Measurements from ENCODE around the gene FOCAD.

FOCAD gene

GRCh38 chr9:20684875-20685696 is 1.0 kb downstream of the FOCAD start:
- no peak for DNase-seq

GRCh38 chr9:20685769-20686168 is 1.7 kb downstream of the FOCAD start:
- DNase-seq = no peak

- DNase-seq = no peak
Observed at GRCh38 chr9:20689833-20690232, 5.8 kb downstream of the FOCAD start.

- DNase-seq = no peak
Observed at GRCh38 chr9:20692554-20692953, 8.5 kb downstream of the FOCAD start.

- no peak for DNase-seq
Observed at GRCh38 chr9:20693068-20693467, 9.0 kb downstream of the FOCAD start.

GRCh38 chr9:20694248-20694647 is 10.2 kb downstream of the FOCAD start:
- DNase-seq = no peak

- DNase-seq = no peak
Observed at GRCh38 chr9:20697021-20697719, 13.1 kb downstream of the FOCAD start.

- no peak for DNase-seq
Observed at GRCh38 chr9:20698782-20699181, 14.7 kb downstream of the FOCAD start.

- no peak for DNase-seq
Observed at GRCh38 chr9:20701060-20701459, 17.0 kb downstream of the FOCAD start.

- DNase-seq = no peak
Observed at GRCh38 chr9:20702570-20702969, 18.5 kb downstream of the FOCAD start.

GRCh38 chr9:20703146-20703545 is 19.1 kb downstream of the FOCAD start:
- DNase-seq = no peak

GRCh38 chr9:20707708-20708107 is 23.6 kb downstream of the FOCAD start:
- no peak for DNase-seq

- no peak for DNase-seq
Observed at GRCh38 chr9:20713172-20713571, 29.1 kb downstream of the FOCAD start.

- no peak for DNase-seq
Observed at GRCh38 chr9:20714442-20715415, 30.7 kb downstream of the FOCAD start.

GRCh38 chr9:20722221-20722620 is 38.2 kb downstream of the FOCAD start:
- DNase-seq = no peak

GRCh38 chr9:20725675-20726074 is 41.6 kb downstream of the FOCAD start:
- no peak for DNase-seq

- DNase-seq = no peak
Observed at GRCh38 chr9:20726144-20726543, 42.1 kb downstream of the FOCAD start.

- no peak for DNase-seq
Observed at GRCh38 chr9:20728493-20729220, 44.6 kb downstream of the FOCAD start.

GRCh38 chr9:20729523-20729922 is 45.5 kb downstream of the FOCAD start:
- DNase-seq = no peak

GRCh38 chr9:20732118-20732517 is 48.1 kb downstream of the FOCAD start:
- no peak for DNase-seq

- no peak for DNase-seq
Observed at GRCh38 chr9:20734275-20734674, 50.2 kb downstream of the FOCAD start.

GRCh38 chr9:20740304-20740703 is 56.2 kb downstream of the FOCAD start:
- no peak for DNase-seq

Measured in activated CD4-positive, alpha-beta T cell treated with anti-CD3 and anti-CD28 coated beads for 1 hour (primary cell).